HEK293T (cell line): ENCODE measurements around the gene CISD3.
A peak's percentile ranks its signal among the peaks of the same experiment; 100 is the strongest.

Source experiments
- CTCF ChIA-PET: fragments of 350-600 bp; formaldehyde crosslinking; extraction: SDS; loops from one replicate; lab custom pipeline; 2021; ENCODE audit warnings: antibody characterized with exemption, inconsistent platforms; lab: Yijun Ruan, JAX
- POLR2A ChIA-PET: fragments of 350-600 bp; formaldehyde crosslinking; extraction: SDS; loops from one replicate; lab custom pipeline; 2020; ENCODE audit warnings: antibody characterized with exemption, inconsistent platforms; lab: Yijun Ruan, JAX
- DNase-seq: peaks from one replicate; pipeline ENCODE4 v3.0.0; 2012; ENCODE audit warnings: mixed read lengths; ENCODE audit errors: extremely low spot score
- ARNT ChIP-seq: fragments of 450-650 bp; IDR thresholded peaks from 2 replicates; pipeline ENCODE4 v1.6.1; 2017; ENCODE audit warnings: mild to moderate bottlenecking
- BHLHE40 ChIP-seq: fragments of 450-650 bp; IDR thresholded peaks from 2 replicates; pipeline ENCODE4 v1.6.1; 2016; ENCODE audit warnings: mild to moderate bottlenecking, moderate library complexity, borderline replicate concordance
- CTBP1 ChIP-seq: fragments of 450-650 bp; IDR thresholded peaks from 2 replicates; pipeline ENCODE4 v1.6.1; 2016; ENCODE audit warnings: borderline replicate concordance
- ELF4 ChIP-seq: fragments of 450-650 bp; IDR thresholded peaks from 2 replicates; pipeline ENCODE4 v1.6.1; 2017; ENCODE audit warnings: antibody characterized with exemption
- FOXA1 ChIP-seq: fragments of 450-650 bp; IDR thresholded peaks from 2 replicates; pipeline ENCODE4 v1.6.1; 2016; ENCODE audit warnings: mild to moderate bottlenecking
- FOXK2 ChIP-seq: fragments of 450-650 bp; IDR thresholded peaks from 2 replicates; pipeline ENCODE4 v1.6.1; 2016; ENCODE audit warnings: mild to moderate bottlenecking
- FOXM1 ChIP-seq: fragments of 450-650 bp; IDR thresholded peaks from 2 replicates; pipeline ENCODE4 v1.6.1; 2017; ENCODE audit warnings: mild to moderate bottlenecking, borderline replicate concordance
- HDGF ChIP-seq: fragments of 450-650 bp; IDR thresholded peaks from 2 replicates; pipeline ENCODE4 v1.6.1; 2017; ENCODE audit warnings: antibody characterized with exemption, borderline replicate concordance
- L3MBTL2 ChIP-seq: fragments of 450-650 bp; conservative IDR thresholded peaks from 2 replicates; pipeline ENCODE4 v1.6.1; 2016; ENCODE audit warnings: mild to moderate bottlenecking
- LEF1 ChIP-seq: fragments of 450-650 bp; IDR thresholded peaks from 2 replicates; pipeline ENCODE4 v1.6.1; 2017; ENCODE audit warnings: mild to moderate bottlenecking, borderline replicate concordance
- NFRKB ChIP-seq: fragments of 450-650 bp; IDR thresholded peaks from 2 replicates; pipeline ENCODE4 v1.6.1; 2016; ENCODE audit warnings: mild to moderate bottlenecking, moderate library complexity
- PKNOX1 ChIP-seq: fragments of 450-650 bp; IDR thresholded peaks from 2 replicates; pipeline ENCODE4 v1.6.1; 2016
- SP1 ChIP-seq: fragments of 450-650 bp; IDR thresholded peaks from 2 replicates; pipeline ENCODE4 v1.6.1; 2017
- SUZ12 ChIP-seq: fragments of 450-650 bp; IDR thresholded peaks from 2 replicates; pipeline ENCODE4 v1.6.1; 2016; ENCODE audit warnings: mild to moderate bottlenecking
- TARDBP ChIP-seq: fragments of 450-650 bp; IDR thresholded peaks from 2 replicates; pipeline ENCODE4 v1.6.1; 2016
- ZNF384 ChIP-seq: fragments of 450-650 bp; IDR thresholded peaks from 2 replicates; pipeline ENCODE4 v1.6.1; 2016

CISD3 gene, protein sequence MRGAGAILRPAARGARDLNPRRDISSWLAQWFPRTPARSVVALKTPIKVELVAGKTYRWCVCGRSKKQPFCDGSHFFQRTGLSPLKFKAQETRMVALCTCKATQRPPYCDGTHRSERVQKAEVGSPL

GRCh38 chr17:38729886-38730525 is at the start of gene CISD3:
CISD3 (plus strand) TSS chr17:38730341; CDS start chr17:38730359, 18 bp downstream.
- TF ChIP-seq TARDBP = no peak
- TF ChIP-seq CTBP1 = no peak
- no peak for TF ChIP-seq PKNOX1
- no peak for TF ChIP-seq FOXA1
- no peak for TF ChIP-seq L3MBTL2
- TF ChIP-seq HDGF = no peak
- no peak for TF ChIP-seq NFRKB
- TF ChIP-seq FOXK2 = no peak
- TF ChIP-seq LEF1 = no peak
- TF ChIP-seq ELF4 = no peak
- no peak for TF ChIP-seq ARNT
- CTCF ChIA-PET = interaction anchor here (1.0 to 1.3 kb wide), 2 partner anchors 15 to 195 kb away, joined by 3 read pairs; no protein-coding TSS in a partner anchor
- POLR2A ChIA-PET = interaction anchor here (0.6 to 2.7 kb wide), 5 partner anchors 12 to 40 kb away, joined by 3 to 19 read pairs (median 6); no protein-coding TSS in a partner anchor
- DNase-seq = peak; percentile 78

GRCh38 chr17:38681096-38681495 is 49.0 kb upstream of the CISD3 start:
- no peak for DNase-seq
- ChIA-PET CTCF (interaction anchor here (0.7 to 1.0 kb wide), 2 partner anchors 14 to 54 kb away, joined by 3 read pairs; no protein-coding TSS in a partner anchor), POLR2A (interaction anchor here (1.1 kb wide), 1 partner anchor 10 kb away, joined by 3 read pairs; no protein-coding TSS in a partner anchor)
- TF ChIP-seq FOXK2 (no peak), LEF1 (no peak), TARDBP (no peak), FOXM1 (no peak), FOXA1 (no peak), HDGF (no peak), NFRKB (no peak), L3MBTL2 (no peak), BHLHE40 (no peak), ELF4 (no peak), ZNF384 (no peak), SUZ12 (no peak)

GRCh38 chr17:38685491-38685890 is 44.6 kb upstream of the CISD3 start:
- no peak for TF ChIP-seq FOXM1
- TF ChIP-seq HDGF = no peak
- no peak for TF ChIP-seq FOXK2
- CTCF ChIA-PET = interaction anchor here (1.3 kb wide), 1 partner anchor 11 kb away, joined by 3 read pairs; no protein-coding TSS in a partner anchor
- no peak for DNase-seq
- POLR2A ChIA-PET = interaction anchor here (1.4 kb wide), 1 partner anchor 12 kb away, joined by 3 read pairs; no protein-coding TSS in a partner anchor

DNA sequence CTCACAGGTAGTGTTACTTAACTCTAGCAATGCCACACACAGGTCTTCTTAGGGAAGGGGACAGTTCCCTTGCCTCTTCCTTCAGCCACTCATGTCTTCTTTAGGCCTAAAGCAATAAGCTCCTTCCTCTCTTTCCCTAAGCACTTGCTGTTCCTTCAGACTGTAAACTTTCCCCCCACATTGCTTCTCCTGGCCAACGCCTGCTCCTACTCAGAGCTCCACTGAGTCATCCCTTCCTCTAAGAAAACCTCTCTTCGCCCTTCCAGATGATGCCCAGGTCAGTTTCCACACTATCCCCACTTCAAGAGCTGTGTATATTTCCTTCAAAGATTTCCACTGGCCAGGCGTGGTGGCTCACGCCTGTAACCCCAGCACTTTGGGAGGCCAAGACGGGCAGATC is 42.9 kb upstream of the CISD3 start:
- ChIA-PET POLR2A (interaction anchor here (1.1 kb wide), 1 partner anchor 62 kb away, joined by 3 read pairs; no protein-coding TSS in a partner anchor), CTCF (interaction anchor here (0.6 kb wide), 1 partner anchor 561 kb away, joined by 4 read pairs; no protein-coding TSS in a partner anchor)
- no peak for DNase-seq

DNA sequence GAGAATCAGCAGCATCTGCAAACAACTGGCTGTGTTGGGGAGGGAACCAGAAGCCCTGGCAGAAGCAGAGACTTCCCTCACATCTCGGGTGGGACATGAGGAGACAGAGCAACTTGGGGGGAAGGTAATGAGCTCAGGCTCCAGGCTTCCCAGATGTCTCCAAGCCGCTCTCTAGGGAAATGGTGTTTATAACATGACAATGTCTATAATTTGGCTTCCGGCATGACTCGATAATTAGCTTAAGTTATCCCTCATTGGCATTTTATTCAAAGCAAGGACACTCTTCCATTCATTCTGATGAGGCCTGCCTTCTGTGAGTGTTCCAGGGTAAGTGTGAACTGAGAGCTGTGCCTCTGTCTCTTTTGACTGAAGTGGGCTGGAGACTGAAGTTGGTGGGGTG is 39.8 kb upstream of the CISD3 start:
- DNase-seq = no peak
- ChIA-PET POLR2A (interaction anchor here (0.6 to 2.0 kb wide), 5 partner anchors 10 to 163 kb away, joined by 3 to 8 read pairs (median 4); partner anchors contain the start of genes MLLT6 and RPL23), CTCF (interaction anchor here (0.7 kb wide), 1 partner anchor 10 kb away, joined by 7 read pairs; no protein-coding TSS in a partner anchor)
- no peak for TF ChIP-seq FOXK2
- TF ChIP-seq SUZ12 = no peak
- no peak for TF ChIP-seq ARNT
- TF ChIP-seq FOXA1 = no peak
- TF ChIP-seq TARDBP = no peak
- no peak for TF ChIP-seq NFRKB
- TF ChIP-seq ZNF384 = no peak
- no peak for TF ChIP-seq FOXM1
- no peak for TF ChIP-seq LEF1
- no peak for TF ChIP-seq HDGF

More for the DNA sequence above, 42.9 kb upstream of the CISD3 start:
- TF ChIP-seq SP1 (no peak), FOXA1 (no peak), L3MBTL2 (no peak), NFRKB (no peak), CTBP1 (no peak), BHLHE40 (no peak), SUZ12 (no peak), ARNT (no peak), FOXK2 (no peak), ZNF384 (no peak), HDGF (no peak), LEF1 (no peak), FOXM1 (no peak), ELF4 (no peak), PKNOX1 (no peak)

- no peak for DNase-seq
- ChIA-PET POLR2A (interaction anchor here (1.1 to 2.0 kb wide), 4 partner anchors 10 to 163 kb away, joined by 3 to 8 read pairs (median 4); partner anchors contain the start of genes MLLT6 and RPL23), CTCF (interaction anchor here (0.6 to 0.7 kb wide), 2 partner anchors 9 to 24 kb away, joined by 3 to 7 read pairs; no protein-coding TSS in a partner anchor)
- TF ChIP-seq L3MBTL2 (no peak), ELF4 (no peak), SP1 (no peak), FOXM1 (no peak), LEF1 (no peak), PKNOX1 (no peak), FOXK2 (no peak), HDGF (no peak), BHLHE40 (no peak), FOXA1 (no peak), NFRKB (no peak), TARDBP (no peak), ZNF384 (no peak)
These were observed 39.0 kb upstream of the CISD3 start for GRCh38 chr17:38691154-38691553.
